GM12878 (cell line): ENCODE results near the gene RERE. TPM values are rescaled to one million over a fixed set of nuclear protein-coding genes. Genes with fewer than 3 reads are reported as not detected.
A peak's percentile ranks its signal among the peaks of the same experiment; 100 is the strongest.

Experiments
- BACH1 ChIP-seq: fragments of 450-650 bp; IDR thresholded peaks from 2 replicates; pipeline ENCODE4 v1.6.1; 2017; ENCODE audit warnings: mild to moderate bottlenecking, borderline replicate concordance
- BHLHE40 ChIP-seq, 2 experiments: fragments of 450-650 bp in 1 of 2; IDR thresholded peaks; 2 replicates each; pipeline ENCODE4 v1.6.1; 2011 to 2017; ENCODE audit warnings: low read depth in 2 of 2, borderline replicate concordance in 1 of 2, improper control_type of control experiment in 1 of 2, low read length in 1 of 2, mild to moderate bottlenecking in 1 of 2
- EED ChIP-seq: sonication (generic); IDR thresholded peaks from 2 replicates; pipeline ENCODE4 v1.6.1; 2016; ENCODE audit warnings: antibody characterized with exemption, low read depth
- FOS ChIP-seq: IDR thresholded peaks from 3 replicates; pipeline ENCODE4 v1.6.1; 2011; ENCODE audit warnings: borderline replicate concordance; ENCODE audit not compliant: insufficient read length; ENCODE audit errors: extremely low read depth
- HDGF ChIP-seq: fragments of 450-650 bp; IDR thresholded peaks from 2 replicates; pipeline ENCODE4 v1.6.1; 2016; ENCODE audit warnings: antibody characterized with exemption
- MYC ChIP-seq: IDR thresholded peaks from 2 replicates; pipeline ENCODE4 v1.6.1; 2011; ENCODE audit warnings: mild to moderate bottlenecking, low read length, moderate library complexity, inconsistent platforms; ENCODE audit not compliant: insufficient read depth, insufficient replicate concordance, insufficient read length, severe bottlenecking
- POLR2AphosphoS2 ChIP-seq: IDR thresholded peaks from 2 replicates; pipeline ENCODE4 v1.6.1; 2011; ENCODE audit warnings: low read depth, mild to moderate bottlenecking, low read length, improper control_type of control experiment, moderate library complexity
- RCOR1 ChIP-seq: conservative IDR thresholded peaks from 2 replicates; pipeline ENCODE4 v1.6.1; 2012; ENCODE audit warnings: low read depth, low read length, improper control_type of control experiment
- RELA ChIP-seq: fragments of 450-650 bp; IDR thresholded peaks from 2 replicates; pipeline ENCODE4 v1.8.0; 2014; ENCODE audit warnings: borderline replicate concordance; ENCODE audit not compliant: partially characterized antibody
- SIN3A ChIP-seq: IDR thresholded peaks from 2 replicates; pipeline ENCODE4 v1.6.1; 2012; ENCODE audit warnings: low read depth, low read length, improper control_type of control experiment
- STAT3 ChIP-seq: IDR thresholded peaks from 2 replicates; pipeline ENCODE4 v1.6.1; 2011; ENCODE audit warnings: low read depth, low read length, improper control_type of control experiment
- TARDBP ChIP-seq: IDR thresholded peaks from 2 replicates; pipeline ENCODE4 v1.6.1; 2016; ENCODE audit warnings: borderline replicate concordance
- TCF3 ChIP-seq: IDR thresholded peaks from 2 replicates; pipeline ENCODE4 v1.6.1; 2012; ENCODE audit warnings: low read depth, mild to moderate bottlenecking, low read length, borderline replicate concordance; ENCODE audit not compliant: insufficient read depth
- TCF7 ChIP-seq: IDR thresholded peaks from 2 replicates; pipeline ENCODE4 v1.6.1; 2014; ENCODE audit warnings: antibody characterized with exemption, borderline replicate concordance
- polyA plus RNA-seq, 11 experiments: library from polyadenylated mRNA; depleted of rRNA in 4 of 11; unstranded in 6 of 11; stranded (reverse) in 5 of 11; fragments of >200 nt; fragmentation: Nextera tagmentation in 4 of 11; fragmentation: Illumina TruSeq in 1 of 11; extraction: Ambion mirVana in 4 of 11; extraction: Trizol in 1 of 11; gene quantifications; 1 replicate in 1 of 11; 2 replicates in 10 of 11; pipeline versions ENCODE4 v1.2.1 to v1.2.3, GENCODE V29; 2011 to 2016; ENCODE audit warnings: inconsistent platforms in 2 of 11, missing spikeins in 2 of 11, low read depth in 1 of 11
- total RNA-seq, 4 experiments: library from RNA; depleted of rRNA in 3 of 4; stranded (reverse); fragments of >200 nt in 3 of 4; fragmentation: Illumina TruSeq in 1 of 4; extraction: Trizol in 1 of 4; gene quantifications; 2 replicates each; pipeline versions ENCODE4 v1.2.1 to v1.2.3, GENCODE V29; 2013 to 2021
- TF ChIP-seq, protein P1 (sequence below): fragments of 450-650 bp; IDR thresholded peaks from 2 replicates; pipeline ENCODE4 v1.6.1; 2017; ENCODE audit warnings: mild to moderate bottlenecking, low read depth, inconsistent platforms; ENCODE audit not compliant: poor library complexity, severe bottlenecking
- TF ChIP-seq, protein P2 (sequence below): fragments of 450-650 bp; IDR thresholded peaks from 2 replicates; pipeline ENCODE4 v1.6.1; 2018; ENCODE audit warnings: borderline replicate concordance, mild to moderate bottlenecking; ENCODE audit not compliant: partially characterized antibody
- TF ChIP-seq, protein P3 (sequence below): fragments of 450-650 bp; IDR thresholded peaks from 2 replicates; pipeline ENCODE4 v1.6.1; 2017; ENCODE audit warnings: low read depth, mild to moderate bottlenecking, moderate library complexity
- TF ChIP-seq, protein P4 (sequence below): fragments of 450-650 bp; IDR thresholded peaks from 2 replicates; pipeline ENCODE4 v1.6.1; 2017; ENCODE audit warnings: mild to moderate bottlenecking, moderate library complexity

RERE gene
- total and polyA plus RNA-seq, 10 of the 15 experiments (the other 5 are each of a cell fraction or from before 2014, with no cell fraction given), result 5.2 to 60.5 (median 20.2) TPM

DNA sequence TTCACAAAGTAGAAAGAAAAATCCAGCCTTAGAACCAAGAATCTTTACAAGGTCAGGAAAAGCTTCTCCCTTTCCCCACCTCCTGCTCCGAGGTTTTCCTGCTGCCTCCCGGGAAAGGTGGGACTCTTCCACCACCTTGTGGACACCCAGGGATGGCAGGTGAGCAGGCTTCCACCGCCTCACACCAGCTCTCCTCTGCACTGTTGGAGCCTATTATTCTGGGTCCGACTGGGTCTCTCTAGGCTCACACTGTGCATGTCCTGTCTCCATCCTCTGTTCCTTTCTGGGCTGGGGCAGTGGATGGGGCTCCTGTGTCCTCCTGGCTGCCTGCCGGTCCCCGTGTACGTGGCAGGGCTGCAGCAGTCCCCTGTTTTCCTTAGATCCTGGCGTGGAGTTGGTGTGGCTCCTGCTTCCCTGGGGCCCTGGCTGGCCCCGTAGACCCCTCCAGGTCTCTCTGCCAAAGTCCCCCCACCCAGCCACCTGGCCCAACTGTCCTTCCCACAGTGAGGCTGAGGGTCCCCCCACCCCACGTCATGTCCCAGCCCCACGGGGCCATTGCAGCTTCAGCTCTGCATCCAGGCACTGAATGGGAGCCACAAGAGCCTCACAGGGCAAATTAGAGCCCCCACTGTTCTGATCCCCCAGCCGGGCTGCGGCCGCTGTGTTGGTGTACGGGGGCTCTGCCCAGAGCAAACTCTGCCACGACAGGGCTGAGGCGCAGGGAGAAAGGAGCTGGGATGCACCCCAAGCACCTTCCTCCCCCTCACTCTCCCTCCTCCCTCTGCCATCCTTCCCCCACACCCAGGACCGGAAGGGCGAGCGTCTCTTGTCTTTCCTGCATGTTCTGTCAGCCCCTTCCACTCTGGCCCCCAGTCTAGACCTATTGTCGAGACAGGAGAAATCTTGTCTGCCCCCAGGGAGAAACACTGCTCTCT is 502.8 kb downstream of the RERE start (continued):
- TF ChIP-seq TARDBP (no peak), TCF7 (no peak), STAT3 (no peak), POLR2AphosphoS2 (no peak), TCF3 (no peak), MYC (no peak), EED (0 out of 2 replicates have a peak, but pooled peaks have one; percentile 21), HDGF (no peak), RCOR1 (no peak), SIN3A (no peak), BHLHE40 (IDR thresholded peaks at IDR 0.05; ENCODE audit: borderline replicate concordance in 1 of 2, low read depth in 2 of 2, low read length in 1 of 2) (no peak), FOS (no peak), BACH1 (no peak), RELA (no peak)
- TF ChIP-seq, protein P1, sequence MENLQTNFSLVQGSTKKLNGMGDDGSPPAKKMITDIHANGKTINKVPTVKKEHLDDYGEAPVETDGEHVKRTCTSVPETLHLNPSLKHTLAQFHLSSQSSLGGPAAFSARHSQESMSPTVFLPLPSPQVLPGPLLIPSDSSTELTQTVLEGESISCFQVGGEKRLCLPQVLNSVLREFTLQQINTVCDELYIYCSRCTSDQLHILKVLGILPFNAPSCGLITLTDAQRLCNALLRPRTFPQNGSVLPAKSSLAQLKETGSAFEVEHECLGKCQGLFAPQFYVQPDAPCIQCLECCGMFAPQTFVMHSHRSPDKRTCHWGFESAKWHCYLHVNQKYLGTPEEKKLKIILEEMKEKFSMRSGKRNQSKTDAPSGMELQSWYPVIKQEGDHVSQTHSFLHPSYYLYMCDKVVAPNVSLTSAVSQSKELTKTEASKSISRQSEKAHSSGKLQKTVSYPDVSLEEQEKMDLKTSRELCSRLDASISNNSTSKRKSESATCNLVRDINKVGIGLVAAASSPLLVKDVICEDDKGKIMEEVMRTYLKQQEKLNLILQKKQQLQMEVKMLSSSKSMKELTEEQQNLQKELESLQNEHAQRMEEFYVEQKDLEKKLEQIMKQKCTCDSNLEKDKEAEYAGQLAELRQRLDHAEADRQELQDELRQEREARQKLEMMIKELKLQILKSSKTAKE, result peak; percentile 19
- TF ChIP-seq, protein P2, sequence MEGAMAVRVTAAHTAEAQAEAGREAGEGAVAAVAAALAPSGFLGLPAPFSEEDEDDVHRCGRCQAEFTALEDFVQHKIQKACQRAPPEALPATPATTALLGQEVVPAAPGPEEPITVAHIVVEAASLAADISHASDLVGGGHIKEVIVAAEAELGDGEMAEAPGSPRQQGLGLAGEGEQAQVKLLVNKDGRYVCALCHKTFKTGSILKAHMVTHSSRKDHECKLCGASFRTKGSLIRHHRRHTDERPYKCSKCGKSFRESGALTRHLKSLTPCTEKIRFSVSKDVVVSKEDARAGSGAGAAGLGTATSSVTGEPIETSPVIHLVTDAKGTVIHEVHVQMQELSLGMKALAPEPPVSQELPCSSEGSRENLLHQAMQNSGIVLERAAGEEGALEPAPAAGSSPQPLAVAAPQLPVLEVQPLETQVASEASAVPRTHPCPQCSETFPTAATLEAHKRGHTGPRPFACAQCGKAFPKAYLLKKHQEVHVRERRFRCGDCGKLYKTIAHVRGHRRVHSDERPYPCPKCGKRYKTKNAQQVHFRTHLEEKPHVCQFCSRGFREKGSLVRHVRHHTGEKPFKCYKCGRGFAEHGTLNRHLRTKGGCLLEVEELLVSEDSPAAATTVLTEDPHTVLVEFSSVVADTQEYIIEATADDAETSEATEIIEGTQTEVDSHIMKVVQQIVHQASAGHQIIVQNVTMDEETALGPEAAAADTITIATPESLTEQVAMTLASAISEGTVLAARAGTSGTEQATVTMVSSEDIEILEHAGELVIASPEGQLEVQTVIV, result no peak
- TF ChIP-seq, protein P3, sequence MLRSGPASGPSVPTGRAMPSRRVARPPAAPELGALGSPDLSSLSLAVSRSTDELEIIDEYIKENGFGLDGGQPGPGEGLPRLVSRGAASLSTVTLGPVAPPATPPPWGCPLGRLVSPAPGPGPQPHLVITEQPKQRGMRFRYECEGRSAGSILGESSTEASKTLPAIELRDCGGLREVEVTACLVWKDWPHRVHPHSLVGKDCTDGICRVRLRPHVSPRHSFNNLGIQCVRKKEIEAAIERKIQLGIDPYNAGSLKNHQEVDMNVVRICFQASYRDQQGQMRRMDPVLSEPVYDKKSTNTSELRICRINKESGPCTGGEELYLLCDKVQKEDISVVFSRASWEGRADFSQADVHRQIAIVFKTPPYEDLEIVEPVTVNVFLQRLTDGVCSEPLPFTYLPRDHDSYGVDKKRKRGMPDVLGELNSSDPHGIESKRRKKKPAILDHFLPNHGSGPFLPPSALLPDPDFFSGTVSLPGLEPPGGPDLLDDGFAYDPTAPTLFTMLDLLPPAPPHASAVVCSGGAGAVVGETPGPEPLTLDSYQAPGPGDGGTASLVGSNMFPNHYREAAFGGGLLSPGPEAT, result no peak
- TF ChIP-seq, protein P4, sequence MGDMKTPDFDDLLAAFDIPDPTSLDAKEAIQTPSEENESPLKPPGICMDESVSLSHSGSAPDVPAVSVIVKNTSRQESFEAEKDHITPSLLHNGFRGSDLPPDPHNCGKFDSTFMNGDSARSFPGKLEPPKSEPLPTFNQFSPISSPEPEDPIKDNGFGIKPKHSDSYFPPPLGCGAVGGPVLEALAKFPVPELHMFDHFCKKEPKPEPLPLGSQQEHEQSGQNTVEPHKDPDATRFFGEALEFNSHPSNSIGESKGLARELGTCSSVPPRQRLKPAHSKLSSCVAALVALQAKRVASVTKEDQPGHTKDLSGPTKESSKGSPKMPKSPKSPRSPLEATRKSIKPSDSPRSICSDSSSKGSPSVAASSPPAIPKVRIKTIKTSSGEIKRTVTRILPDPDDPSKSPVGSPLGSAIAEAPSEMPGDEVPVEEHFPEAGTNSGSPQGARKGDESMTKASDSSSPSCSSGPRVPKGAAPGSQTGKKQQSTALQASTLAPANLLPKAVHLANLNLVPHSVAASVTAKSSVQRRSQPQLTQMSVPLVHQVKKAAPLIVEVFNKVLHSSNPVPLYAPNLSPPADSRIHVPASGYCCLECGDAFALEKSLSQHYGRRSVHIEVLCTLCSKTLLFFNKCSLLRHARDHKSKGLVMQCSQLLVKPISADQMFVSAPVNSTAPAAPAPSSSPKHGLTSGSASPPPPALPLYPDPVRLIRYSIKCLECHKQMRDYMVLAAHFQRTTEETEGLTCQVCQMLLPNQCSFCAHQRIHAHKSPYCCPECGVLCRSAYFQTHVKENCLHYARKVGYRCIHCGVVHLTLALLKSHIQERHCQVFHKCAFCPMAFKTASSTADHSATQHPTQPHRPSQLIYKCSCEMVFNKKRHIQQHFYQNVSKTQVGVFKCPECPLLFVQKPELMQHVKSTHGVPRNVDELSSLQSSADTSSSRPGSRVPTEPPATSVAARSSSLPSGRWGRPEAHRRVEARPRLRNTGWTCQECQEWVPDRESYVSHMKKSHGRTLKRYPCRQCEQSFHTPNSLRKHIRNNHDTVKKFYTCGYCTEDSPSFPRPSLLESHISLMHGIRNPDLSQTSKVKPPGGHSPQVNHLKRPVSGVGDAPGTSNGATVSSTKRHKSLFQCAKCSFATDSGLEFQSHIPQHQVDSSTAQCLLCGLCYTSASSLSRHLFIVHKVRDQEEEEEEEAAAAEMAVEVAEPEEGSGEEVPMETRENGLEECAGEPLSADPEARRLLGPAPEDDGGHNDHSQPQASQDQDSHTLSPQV, result no peak
